ENCODE measurements around the gene SFXN5. TPM values are rescaled to one million over a fixed set of nuclear protein-coding genes. Genes with fewer than 3 reads are reported as not detected.

SFXN5 gene
- total and polyA plus RNA-seq, 2 donors (not counting 3 experiments of a cell fraction or from before 2014, with no cell fraction given): 18.7 to 28.6 TPM

- CTCF ChIA-PET: no interaction called here
- no peak overlapping the region for H3K4me2 ChIP-seq (ENCODE audit: insufficient read depth, low read length)
- FAIRE-seq: no peak
Observed at GRCh38 chr2:72953528-72953927, 118.0 kb downstream of the SFXN5 start.

More at GRCh38 chr2:72953528-72953927, 118.0 kb downstream of the SFXN5 start:
- no peaks in the 10 kb centered on the region for H3K9me1 ChIP-seq (replicated peaks; ENCODE audit: control insufficient read depth, extremely low read depth, insufficient read depth, low read length)
- no peaks in the 10 kb centered on the region for H3K27me3 ChIP-seq (ENCODE audit: control insufficient read depth in 2 of 2, insufficient read depth in 2 of 2, low read length in 2 of 2)
- H4K20me1 ChIP-seq (replicated peaks; ENCODE audit: control insufficient read depth, extremely low read depth, insufficient read depth, low read length): no peaks in the 10 kb centered on the region
- no peaks in the 10 kb centered on the region for H3K36me3 ChIP-seq (ENCODE audit: control insufficient read depth in 2 of 2, extremely low read depth in 1 of 2, insufficient read depth in 2 of 2, low read length in 2 of 2)
- POLR2A ChIA-PET: interaction anchor here (0.6 kb wide), 1 partner anchor 10 kb away, joined by 11 read pairs; no protein-coding TSS in a partner anchor
- dilution Hi-C loops (cut with MboI; ENCODE audit: extremely low pct_ligation_motif_present, low sequenced_read_pairs): no loop called here
- H3K9me3 ChIP-seq (replicated peaks; ENCODE audit: control insufficient read depth, insufficient read depth, low read length): no peaks in the 10 kb centered on the region
- no TSS peak for BruUV-seq (replicated peaks)
- intact Hi-C loops (cut with micrococcal nuclease): no loop called here
- H3K4me1 ChIP-seq (ENCODE audit: control insufficient read depth, extremely low read depth, insufficient read depth, low read length): no peaks in the 10 kb centered on the region
- H3K79me2 ChIP-seq (ENCODE audit: control insufficient read depth, insufficient read depth, low read length): no peaks in the 10 kb centered on the region
- no peak for DNase-seq (ENCODE audit: low read depth, low spot score)
- H3K4me3 ChIP-seq (replicated peaks in 1 of 3; ENCODE audit: insufficient read depth in 1 of 3, low read depth in 1 of 3, low read length in 3 of 3): no peak overlapping the region
- no peak overlapping the region for H3K27ac ChIP-seq (ENCODE audit: insufficient read depth, low read depth, low read length)
- TF ChIP-seq GATA2 (IDR thresholded peaks at IDR 0.05; ENCODE audit: insufficient read depth, insufficient read length, low read depth, low read length) (no peak), CTCF (IDR thresholded peaks at IDR 0.05; ENCODE audit: extremely low read depth in 1 of 2, insufficient read depth in 1 of 2, low read depth in 1 of 2, low read length in 2 of 2) (no peak), FOS (IDR thresholded peaks at IDR 0.05; ENCODE audit: borderline replicate concordance, insufficient read depth, low read length) (no peak), MYC (IDR thresholded peaks at IDR 0.05; ENCODE audit: low read depth, low read length) (no peak), EZH2 (IDR thresholded peaks at IDR 0.05; ENCODE audit: borderline replicate concordance, low read depth, low read length, severe bottlenecking) (no peak), JUN (IDR thresholded peaks at IDR 0.05; ENCODE audit: borderline replicate concordance, insufficient read depth, insufficient read length, low read depth) (no peak), POLR2A (IDR thresholded peaks at IDR 0.05; ENCODE audit: low read depth, low read length) (no peak), MAX (IDR thresholded peaks at IDR 0.05; ENCODE audit: insufficient read depth, insufficient read length) (no peak), POLR2AphosphoS5 (IDR thresholded peaks at IDR 0.05; ENCODE audit: insufficient read depth, low read depth, low read length) (no peak)
- H3K9ac ChIP-seq (replicated peaks; ENCODE audit: extremely low read depth, insufficient read depth, low read length): no peak overlapping the region
- H2AFZ ChIP-seq (ENCODE audit: low read depth, low read length): no peak overlapping the region
